Melanocyte of skin (primary cell): ENCODE measurements around the gene CALR. TPM values are rescaled to one million over a fixed set of nuclear protein-coding genes. Genes with fewer than 3 reads are reported as not detected.

Source experiments
- small RNA-seq, 2 donors: library from RNA; depleted of rRNA; stranded (forward); fragments of <200 nt; gene quantifications; one replicate each; pipeline ENCODE3, GENCODE V24; 2012
- total RNA-seq, 2 donors: library from RNA; depleted of rRNA; stranded (reverse); fragments of >200 nt; gene quantifications; 2 replicates each; pipeline ENCODE4 v1.2.3, GENCODE V29; 2012

CALR gene
- total RNA-seq: 1,000 to 10,000 TPM; 1,570 to 2,282 TPM

DNA sequence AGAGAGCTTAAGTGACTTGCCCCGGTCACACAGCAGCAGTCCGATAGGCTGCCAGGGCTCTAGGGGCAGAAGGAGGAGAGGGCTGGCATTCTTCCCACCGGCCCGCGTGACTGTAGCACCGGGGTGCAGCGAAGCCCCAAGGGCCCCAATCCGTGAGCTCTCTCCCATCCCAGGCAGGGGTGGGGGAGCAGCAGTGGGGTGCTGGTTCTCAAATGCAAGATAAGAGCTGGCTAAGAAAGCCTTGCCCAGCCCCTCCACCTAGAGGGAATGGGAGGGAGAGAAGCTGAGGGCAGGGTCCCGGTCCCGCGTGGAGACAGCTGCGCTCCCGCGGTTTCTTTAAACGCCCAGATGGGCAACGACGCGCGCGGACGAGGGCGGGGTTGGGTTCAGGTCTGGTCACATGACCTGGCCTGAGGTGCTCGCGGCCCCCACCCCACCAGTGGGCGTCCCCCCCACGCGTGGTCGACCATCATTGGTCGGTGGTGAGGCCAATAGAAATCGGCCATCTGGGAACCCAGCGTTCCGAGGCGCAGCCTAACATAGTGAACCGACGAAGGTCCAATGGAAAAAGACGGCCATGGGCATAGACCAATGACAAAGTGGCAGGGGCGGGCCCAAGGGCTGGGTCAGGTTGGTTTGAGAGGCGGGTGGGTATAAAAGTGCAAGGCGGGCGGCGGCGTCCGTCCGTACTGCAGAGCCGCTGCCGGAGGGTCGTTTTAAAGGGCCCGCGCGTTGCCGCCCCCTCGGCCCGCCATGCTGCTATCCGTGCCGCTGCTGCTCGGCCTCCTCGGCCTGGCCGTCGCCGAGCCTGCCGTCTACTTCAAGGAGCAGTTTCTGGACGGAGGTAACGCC lies at the start of gene CALR:
Gene CALR (plus strand): TSS at position 683 of the 852 bp plus-strand sequence. CDS start 71 bp downstream, at position 754.

GRCh38 chr19:12890787-12891552 lies 47.4 kb upstream of the CALR start, which contains the start of gene GCDH:
TSS of gene GCDH (plus strand) at chr19:12891160. CDS start at chr19:12891305, 145 bp downstream.

GRCh38 chr19:12933287-12934072 lies 4.9 kb upstream of the CALR start, which contains the start of gene FARSA:
TSS of gene FARSA (minus strand) at chr19:12933711. CDS start at chr19:12933696, 15 bp downstream.

DNA sequence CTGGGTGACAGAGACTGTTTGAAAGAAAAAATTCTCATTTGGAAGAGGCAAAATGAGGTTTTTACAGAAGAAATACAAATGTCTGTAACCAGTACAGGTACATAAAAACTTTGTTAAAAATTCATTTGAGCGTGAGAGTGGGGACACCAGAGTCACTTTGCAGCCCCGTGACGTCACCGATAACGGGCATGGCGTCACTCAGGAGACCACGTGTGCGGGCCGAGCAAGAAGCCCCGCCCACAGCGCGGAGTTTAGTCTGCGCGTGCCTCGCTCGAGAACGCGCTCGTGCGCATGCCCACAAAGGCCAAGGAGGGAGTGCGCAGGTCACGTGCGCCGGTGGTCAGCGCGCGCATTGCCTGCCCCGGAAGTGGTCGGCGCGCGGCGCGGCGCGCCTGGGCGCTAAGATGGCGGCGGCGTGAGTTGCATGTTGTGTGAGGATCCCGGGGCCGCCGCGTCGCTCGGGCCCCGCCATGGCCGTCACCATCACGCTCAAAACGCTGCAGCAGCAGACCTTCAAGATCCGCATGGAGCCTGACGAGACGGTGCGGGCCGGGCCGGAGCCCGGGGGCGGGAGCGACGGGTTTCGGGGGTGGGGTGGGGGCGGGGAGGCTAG lies 7.2 kb downstream of the CALR start, which contains the start of gene RAD23A:
Gene RAD23A (plus strand): TSS at position 384 of the 613 bp plus-strand sequence. CDS start 87 bp downstream, at position 471.

GRCh38 chr19:12956446-12957388 lies 18.3 kb downstream of the CALR start, which contains the start of gene GADD45GIP1:
TSS of gene GADD45GIP1 (minus strand) at chr19:12957223. CDS start at chr19:12957212, 11 bp downstream.

DNA sequence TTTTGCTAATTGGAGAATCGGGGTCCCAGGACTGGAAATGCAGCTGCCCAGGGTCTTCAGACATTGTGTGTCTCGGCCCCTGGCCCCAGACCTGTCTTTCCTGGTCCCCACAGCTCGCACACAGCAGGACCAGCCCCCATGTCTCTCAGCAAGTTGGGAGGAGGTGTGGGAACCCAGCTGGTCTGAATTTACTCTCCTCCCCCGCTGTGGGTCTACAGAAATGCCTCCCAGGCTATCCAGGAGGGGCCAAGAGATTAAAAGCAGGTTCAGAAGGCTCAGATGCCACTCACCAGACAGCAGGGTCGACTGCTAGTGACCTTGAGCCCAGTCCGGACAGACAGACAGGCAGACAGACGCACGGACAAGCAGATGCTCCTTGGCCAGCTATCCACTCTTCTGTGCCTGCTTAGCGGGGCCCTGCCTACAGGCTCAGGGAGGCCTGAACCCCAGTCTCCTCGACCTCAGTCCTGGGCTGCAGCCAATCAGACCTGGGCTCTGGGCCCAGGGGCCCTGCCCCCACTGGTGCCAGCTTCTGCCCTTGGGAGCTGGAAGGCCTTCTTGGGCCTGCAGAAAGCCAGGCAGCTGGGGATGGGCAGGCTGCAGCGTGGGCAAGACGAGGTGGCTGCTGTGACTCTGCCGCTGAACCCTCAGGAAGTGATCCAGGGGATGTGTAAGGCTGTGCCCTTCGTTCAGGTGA lies 31.0 kb downstream of the CALR start, which contains the start of gene DAND5:
Gene DAND5 (plus strand): TSS at position 285 of the 697 bp plus-strand sequence. CDS start 85 bp downstream, at position 370.

Small RNA genes lying within 50 kb of the gene (small RNA-seq; reads per million reads assigned to genes)
- gene MIR5695 (1.2 to 1.7 reads per million in 2 donors), gene MIR6515 (1.0 to 1.6 reads per million in 2 donors)

Other genes starting within 250 kb of the CALR start
- 10 to 100 TPM; 14.1 to 14.7 TPM for gene FBXW9, start 242.0 kb upstream of the CALR start, total RNA-seq
- 10 to 100 TPM; 62.6 to 71.9 TPM for gene TNPO2, start 214.7 kb upstream of the CALR start, total RNA-seq
- gene TRIR, start 203.9 kb upstream of the CALR start, total RNA-seq: 100 to 1,000 TPM; 107 to 194 TPM
- 100 to 1,000 TPM in 1 of 2 donors, 10 to 100 TPM in 1; 90.9 to 129 TPM for gene GET3, start 201.1 kb upstream of the CALR start, total RNA-seq
- gene BEST2, start 186.8 kb upstream of the CALR start, total RNA-seq: under 1 TPM in 1 of 2 donors, not detected in 1; under 0.01 TPM
- 1 to 10 TPM; 6.7 to 8.6 TPM for gene HOOK2, start 163.1 kb upstream of the CALR start, total RNA-seq
- 10 to 100 TPM; 65.3 to 88.4 TPM for gene JUNB, start 147.1 kb upstream of the CALR start, total RNA-seq
- gene PRDX2, start 136.8 kb upstream of the CALR start, total RNA-seq: 100 to 1,000 TPM; 148 to 258 TPM
- gene THSD8, start 136.5 kb upstream of the CALR start, total RNA-seq: not detected
- gene RNASEH2A, start 132.0 kb upstream of the CALR start, total RNA-seq: 10 to 100 TPM; 26.2 to 69.3 TPM
- not detected for gene RTBDN, start 104.0 kb upstream of the CALR start, total RNA-seq
- gene MAST1, start 100.1 kb upstream of the CALR start, total RNA-seq: 1 to 10 TPM in 1 of 2 donors, under 1 TPM in 1; 0.33 to 2.1 TPM
- 10 to 100 TPM; 28.0 to 42.3 TPM for gene DNASE2, start 57.2 kb upstream of the CALR start, total RNA-seq
- under 1 TPM in 1 of 2 donors, not detected in 1; under 0.01 TPM for gene KLF1, start 51.4 kb upstream of the CALR start, total RNA-seq
- 10 to 100 TPM; 41.0 to 59.6 TPM for gene GCDH, start 47.4 kb upstream of the CALR start, total RNA-seq
- gene SYCE2, start 19.3 kb upstream of the CALR start, total RNA-seq: under 1 TPM in 1 of 2 donors, not detected in 1; 0.69 TPM
- 100 to 1,000 TPM in 1 of 2 donors, 10 to 100 TPM in 1; 77.4 to 131 TPM for gene FARSA, start 4.9 kb upstream of the CALR start, total RNA-seq
- gene RAD23A, start 7.3 kb downstream of the CALR start, total RNA-seq: 100 to 1,000 TPM; 146 to 147 TPM
- gene GADD45GIP1, start 18.6 kb downstream of the CALR start, total RNA-seq: 10 to 100 TPM; 20.3 to 21.3 TPM
- gene DAND5, start 31.0 kb downstream of the CALR start, total RNA-seq: not detected
- gene NFIX, start 56.9 kb downstream of the CALR start, total RNA-seq: 10 to 100 TPM; 19.6 to 27.2 TPM
- gene LYL1, start 164.2 kb downstream of the CALR start, total RNA-seq: 1 to 10 TPM; 4.8 to 7.0 TPM
- 10 to 100 TPM; 21.7 to 35.0 TPM for gene TRMT1, start 178.1 kb downstream of the CALR start, total RNA-seq
- gene NACC1, start 179.7 kb downstream of the CALR start, total RNA-seq: 10 to 100 TPM; 51.6 to 76.9 TPM
- 10 to 100 TPM; 43.7 to 68.3 TPM for gene STX10, start 211.8 kb downstream of the CALR start, total RNA-seq
- 10 to 100 TPM in 1 of 2 donors, 1 to 10 TPM in 1; 6.5 to 17.6 TPM for gene IER2, start 211.8 kb downstream of the CALR start, total RNA-seq